ENCODE measurements around the gene ZNF652.
"Not testable (repeated sequence)": the region's sequence is repeated elsewhere in the genome, so short reads cannot be mapped to it uniquely, and the experiment has no call there.

ZNF652 gene

DNA sequence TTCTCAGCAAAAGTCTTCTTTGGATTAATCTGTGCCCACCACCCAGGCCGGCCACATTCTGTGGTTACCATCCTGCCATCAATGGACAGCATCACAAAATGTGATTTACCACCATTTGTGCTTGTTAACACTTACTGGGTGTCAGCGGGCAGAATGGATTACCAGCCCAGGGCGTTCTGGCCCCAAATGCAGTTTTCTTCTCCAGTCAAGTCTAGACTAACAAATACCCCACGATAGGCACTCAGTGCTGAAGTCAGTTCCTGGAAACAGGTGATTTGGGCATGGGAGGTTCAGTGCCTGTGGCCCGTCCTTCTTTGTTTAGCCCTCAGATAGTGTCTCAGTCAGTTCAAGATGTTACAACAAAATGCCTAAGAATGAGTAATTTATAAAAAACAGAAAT lies 92.7 kb downstream of the ZNF652 start:
- DNase-seq = no peak

DNA sequence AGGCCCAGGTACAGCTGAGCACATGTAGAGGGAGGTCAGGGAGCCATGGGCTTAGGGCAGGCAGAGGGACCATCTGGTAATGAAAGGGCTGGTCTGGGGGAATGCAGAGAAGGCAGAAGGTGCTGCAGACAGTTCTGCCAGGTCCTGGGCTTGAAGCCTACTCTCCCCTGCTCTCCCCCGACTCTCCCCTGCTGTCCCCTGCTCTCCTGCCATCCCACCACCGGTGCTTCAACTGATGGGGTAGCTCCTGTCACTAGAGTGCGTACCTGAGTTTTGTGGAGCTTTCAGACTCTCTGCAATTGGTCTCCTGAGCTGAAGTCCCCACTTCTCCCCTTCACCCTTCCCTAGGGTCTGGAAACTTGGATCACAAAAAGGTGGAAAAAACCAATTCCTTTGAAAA lies 94.1 kb downstream of the ZNF652 start:
- no peak for DNase-seq

DNA sequence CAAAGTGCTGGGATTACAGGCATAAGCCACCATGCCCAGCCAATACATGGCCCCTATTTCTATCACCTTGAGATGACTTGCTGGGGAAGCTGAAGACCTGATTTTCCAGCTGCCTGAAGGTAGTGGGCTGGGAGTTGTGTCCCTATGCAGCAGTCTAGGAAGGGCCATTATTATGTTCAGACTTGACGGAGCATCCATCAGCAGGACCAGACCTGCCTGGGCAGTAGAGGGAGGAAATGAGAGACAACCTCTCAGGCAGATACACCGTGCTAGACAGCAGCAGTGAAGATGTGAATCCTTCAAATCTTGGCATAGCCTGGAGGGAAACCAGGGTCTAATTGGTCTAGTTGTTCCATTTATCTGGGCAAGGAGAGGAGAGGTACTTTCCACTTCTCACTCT lies 95.8 kb downstream of the ZNF652 start:
- DNase-seq = no peak

DNA sequence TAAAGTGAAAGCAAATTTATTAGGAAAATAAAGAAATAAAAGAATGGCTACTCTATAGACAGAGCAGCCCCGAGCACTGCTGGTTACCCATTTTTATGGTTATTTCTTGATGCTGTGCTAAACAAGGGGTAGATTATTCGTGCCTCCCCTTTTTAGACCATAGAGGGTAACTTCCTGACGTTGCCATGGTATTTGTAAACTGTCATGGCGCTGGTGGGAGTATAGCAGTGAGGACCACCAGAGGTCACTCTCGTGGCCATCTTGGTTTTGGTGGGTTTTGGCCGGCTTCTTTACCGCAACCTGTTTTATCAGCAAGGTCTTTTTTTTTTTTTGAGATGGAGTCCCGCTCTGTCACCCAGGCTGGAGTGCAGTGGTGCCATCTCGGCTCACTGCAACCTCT lies 100.5 kb downstream of the ZNF652 start:
- not testable (repeated sequence) for DNase-seq

DNA sequence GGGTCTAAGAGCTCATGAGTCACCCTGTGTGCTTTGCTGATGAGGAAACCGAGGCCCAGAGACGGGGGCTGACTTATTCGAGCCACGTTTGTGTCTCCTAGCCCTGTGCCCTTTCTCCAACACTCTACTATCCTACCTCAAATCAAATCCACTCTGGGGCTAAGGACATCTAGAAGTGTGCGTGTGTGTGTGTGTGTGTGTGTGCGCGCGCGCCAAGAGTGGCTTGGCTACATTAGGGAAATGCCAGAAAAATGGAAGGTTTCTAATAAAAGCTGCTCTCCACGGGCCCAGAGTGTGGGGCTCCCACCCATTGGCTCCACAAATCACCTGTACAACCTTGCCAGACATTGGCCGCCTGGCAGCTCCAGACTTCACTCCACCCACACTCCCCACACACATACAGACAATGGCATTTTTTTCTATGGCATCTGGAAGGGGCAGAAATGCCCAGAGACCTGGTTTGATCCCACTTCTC lies 101.2 kb downstream of the ZNF652 start:
- DNase-seq = no peak

DNA sequence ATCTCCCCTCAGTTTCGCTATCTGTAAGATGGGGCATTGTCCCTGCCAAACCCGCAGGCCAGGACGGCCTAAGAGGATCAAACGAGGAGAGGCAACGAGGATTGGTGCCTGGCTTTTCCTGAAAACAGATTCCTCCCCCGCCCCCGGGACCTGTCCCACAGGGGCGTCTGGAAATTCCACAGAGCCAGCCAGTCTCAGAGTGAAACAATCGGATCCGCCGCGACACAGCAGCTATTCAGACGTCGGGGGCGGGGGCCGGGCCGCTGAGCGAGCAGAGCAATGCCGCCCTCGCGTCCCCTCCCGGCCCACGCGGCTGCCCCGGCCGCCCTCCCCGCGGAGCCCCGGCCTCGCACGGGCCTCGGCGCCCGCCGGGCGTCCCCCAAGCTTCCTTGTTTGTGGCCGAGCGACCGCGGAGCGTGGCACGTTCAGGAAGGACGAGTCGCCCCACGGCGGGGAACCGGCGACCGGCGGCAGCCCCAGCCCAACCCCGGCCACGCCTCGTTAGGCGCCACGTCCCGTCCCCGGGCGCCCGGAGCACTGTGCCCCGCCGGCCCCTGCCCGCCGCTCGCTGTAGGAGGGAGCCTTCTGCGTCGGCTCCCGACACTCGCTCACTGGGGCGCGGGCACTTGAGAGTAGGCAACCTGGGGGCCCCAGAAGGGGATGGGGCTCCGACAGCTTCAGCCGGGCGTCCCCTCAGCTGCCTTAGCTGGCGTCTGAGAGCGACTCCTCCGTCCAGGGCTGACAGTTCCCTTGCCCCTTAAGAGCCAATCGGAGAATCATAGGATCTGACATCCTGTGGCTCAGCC lies 101.8 kb downstream of the ZNF652 start:
- DNase-seq = peak in 10 of 58 donors; percentile 0 to 34 (median 4)

DNA sequence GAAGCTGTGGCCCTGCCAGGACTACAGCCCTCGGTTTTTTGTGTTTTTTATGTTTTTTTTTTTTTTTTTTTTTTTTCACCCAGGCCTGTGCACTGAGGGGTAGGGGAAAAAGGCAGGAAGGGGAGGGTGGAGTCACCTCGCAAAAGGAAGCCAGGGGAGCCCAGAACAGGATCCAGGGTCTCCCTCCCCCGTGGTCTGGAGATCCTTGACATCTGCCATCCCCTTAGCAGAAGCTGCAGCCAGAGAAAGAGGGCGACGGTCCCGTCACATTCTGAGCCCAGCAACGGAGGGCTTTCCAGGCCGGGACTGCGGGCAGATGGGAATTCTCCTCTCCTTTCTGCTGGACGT lies 102.4 kb downstream of the ZNF652 start:
- no peak for DNase-seq

DNA sequence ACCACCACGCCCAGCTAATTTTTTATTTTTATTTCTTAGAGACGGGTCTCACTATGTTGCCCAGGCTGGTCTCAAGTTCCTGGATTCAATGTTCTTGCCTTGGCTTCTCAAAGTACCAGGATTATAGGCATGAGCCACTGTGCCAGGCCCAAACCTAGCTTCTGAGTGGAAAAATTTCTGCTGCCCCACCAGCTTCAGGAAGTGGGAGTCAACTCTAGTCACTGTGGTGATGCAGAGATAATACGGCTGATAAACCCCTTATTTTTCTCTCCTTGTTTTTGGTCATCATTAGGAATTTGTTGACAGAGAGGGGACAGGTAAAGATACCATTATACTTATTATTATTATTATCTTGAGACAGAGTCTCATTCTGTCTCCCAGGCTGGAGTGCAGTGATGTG lies 103.7 kb downstream of the ZNF652 start:
- no peak for DNase-seq

DNA sequence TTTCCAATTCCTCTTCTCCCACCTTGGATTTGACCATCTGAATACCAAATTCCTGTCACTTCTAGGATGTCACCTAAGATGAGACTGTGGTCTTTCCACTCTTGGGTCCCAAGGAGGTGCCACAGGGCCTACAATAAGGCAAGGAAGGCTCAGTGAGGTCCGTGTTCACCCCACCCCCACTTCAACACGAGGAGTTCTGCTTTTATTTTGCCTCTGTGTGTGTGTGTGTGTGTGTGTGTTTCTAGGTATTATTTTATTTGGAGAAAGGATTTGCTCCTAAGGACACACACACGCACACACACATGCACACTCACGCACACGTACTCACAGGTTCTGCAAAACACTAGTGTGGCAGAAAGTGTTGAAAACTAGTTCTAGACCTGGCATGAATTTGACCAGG lies 106.9 kb downstream of the ZNF652 start:
- no peak for DNase-seq

DNA sequence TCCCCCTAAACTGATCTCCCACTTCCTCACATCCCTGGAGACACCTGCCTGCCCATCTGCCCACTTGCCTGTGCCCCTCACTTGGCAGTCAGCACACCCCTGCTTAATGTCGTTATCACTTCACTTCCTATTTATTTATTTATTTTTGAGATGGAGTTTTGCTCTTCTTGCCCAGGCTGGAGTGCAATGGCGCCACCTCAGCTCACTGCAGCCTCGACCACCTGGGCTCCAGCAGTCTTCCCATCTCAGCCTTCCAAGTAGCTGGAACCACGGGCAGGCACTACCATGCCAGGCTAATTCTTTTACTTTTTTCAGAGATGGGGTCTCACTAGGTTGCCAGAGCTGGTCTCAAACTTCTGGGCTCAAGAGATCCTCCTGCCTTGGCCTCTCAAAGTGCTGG lies 108.0 kb downstream of the ZNF652 start:
- DNase-seq = no peak

DNA sequence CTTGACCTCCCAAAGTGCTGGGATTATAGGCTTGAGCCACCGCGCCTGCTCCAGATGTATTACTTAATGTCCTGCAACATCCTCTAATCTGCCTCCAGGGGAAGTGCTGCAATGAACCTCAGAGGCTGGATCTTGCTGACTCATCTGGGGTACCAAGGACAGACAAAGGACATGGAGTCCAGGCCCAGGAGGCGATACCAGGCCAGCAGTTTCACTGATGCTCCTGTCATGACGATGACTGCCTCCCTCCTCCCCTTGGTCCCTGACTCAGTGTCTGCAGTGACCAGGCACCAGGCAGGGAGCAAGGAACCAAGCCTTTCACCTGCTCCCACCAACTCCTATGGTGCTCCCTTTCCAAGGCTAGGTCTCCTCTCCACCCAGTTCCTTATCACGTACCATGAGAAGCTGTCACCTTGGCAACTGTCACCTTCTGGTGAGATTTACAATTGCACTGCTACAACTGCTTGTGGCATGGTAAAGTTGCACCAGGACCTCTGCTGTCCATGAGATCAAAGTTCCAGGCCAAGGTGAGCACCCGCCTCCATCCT lies 109.8 kb downstream of the ZNF652 start:
- no peak for DNase-seq

DNA sequence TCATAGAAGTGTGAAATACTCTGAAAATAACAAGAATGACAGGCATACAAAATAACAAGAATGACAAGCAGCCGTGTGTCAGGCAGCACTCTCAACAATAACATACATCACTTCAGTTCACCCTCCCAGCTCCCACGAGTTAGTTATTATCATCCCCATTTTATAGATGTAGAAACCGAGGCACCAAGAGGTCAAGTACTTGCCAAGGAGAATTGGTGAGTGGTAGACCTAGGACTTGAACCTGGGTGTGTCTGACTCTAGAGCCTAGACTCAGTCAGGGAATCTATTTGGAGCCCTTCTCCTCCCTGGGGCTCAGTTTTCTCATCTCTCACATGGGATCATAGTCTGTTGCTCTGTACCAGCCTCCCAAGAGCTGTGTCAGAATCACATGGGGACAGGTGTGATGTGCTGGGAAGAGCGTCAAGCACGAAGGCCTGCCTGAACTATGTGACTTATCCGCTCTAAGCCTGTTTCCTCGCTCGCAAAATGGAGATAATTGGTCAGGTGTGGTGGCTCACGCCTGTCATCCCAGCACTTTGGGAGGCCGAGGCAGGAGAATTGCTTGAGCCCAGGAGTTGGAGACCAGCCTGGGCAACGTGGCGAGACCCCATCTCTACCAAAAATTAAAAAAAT lies 112.0 kb downstream of the ZNF652 start:
- no peak for DNase-seq

DNA sequence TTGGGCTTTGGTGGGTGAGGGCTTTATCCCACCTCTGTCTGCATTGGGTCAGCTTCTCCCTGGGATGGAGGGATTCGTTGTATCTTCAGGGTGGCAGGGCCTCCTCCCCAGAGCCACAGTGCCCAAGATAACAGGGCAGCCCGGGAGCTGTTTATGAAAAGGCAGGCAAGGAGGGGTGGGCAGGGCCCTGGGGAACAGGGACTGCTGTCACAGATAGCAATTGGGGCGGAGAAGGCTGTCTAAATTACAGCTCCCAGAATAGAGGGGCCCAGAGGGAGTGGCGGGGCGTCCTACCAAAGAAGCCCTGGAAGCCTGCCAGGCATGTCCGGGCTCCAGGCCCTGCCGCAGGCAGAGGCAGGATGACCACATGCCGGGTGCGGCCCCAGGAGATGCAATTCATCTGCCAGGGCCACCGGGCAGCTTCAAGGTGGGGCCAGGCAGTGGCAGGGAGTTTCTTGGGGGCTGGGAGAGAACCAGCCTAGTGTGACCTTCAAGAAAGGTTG lies 112.7 kb downstream of the ZNF652 start:
- DNase-seq = peak in 1 of 58 donors; percentile 14

DNA sequence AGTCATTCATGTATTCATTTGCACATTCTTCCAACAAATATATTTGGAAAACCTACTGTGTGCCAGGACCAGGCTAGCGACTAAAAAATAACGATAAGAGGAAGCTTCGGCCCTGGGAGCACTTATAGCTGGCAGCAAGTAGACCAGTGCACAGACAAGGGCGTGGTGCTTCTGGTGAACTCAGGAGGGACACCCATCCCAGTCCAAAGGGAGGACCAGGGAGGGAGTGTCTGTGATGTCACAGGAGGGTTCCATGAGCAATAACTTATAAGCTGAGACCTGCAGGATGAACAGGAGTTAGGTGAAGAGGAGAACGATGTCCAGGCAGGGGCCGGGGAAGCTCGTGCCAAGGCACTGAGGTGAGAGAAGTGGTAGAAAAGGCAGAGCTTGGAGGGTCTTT lies 114.1 kb downstream of the ZNF652 start:
- DNase-seq = no peak

DNA sequence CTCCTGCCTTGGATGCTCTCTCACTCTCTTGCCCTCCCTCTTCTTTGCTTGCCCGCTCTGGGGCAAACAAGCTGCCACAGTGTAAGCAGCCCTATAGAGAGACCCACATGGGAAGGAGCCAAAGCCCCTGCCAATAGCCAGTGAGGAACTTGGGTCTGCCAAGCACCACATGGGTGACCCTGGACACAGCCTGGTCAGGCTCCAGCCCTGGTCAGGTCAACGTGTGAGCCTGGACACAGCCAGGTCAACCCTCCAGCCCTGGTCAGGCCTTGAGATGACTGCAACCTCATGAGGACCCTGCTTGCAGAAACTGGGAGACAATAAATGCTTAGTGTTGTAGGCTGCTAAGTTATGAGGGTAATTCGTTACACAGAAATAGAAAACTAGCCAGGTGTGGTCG lies 117.2 kb downstream of the ZNF652 start:
- DNase-seq = no peak
